Kidney (tissue), 14 donors: ENCODE data around the gene ASB10. TPM values are rescaled to one million over a fixed set of nuclear protein-coding genes. Genes with fewer than 3 reads are reported as not detected.

Experiments
- DNase-seq, 5 donors: peaks; one replicate each; pipeline ENCODE4 v3.0.0-alpha.2; 2013 to 2020
- FAIRE-seq: peaks from 2 replicates; lab custom pipeline; 2012; peaks lifted over from hg19 to GRCh38; lab: Jason Lieb, UNC
- H3K27ac ChIP-seq, 2 donors: one replicate each; pipeline ENCODE4 v1.7.0; 2013; ENCODE audit warnings: low read depth in 2 of 2, low read length in 2 of 2, inconsistent platforms in 1 of 2
- H3K27me3 ChIP-seq: one replicate; pipeline ENCODE4 v1.7.1; 2013; ENCODE audit warnings: low read length, inconsistent platforms; ENCODE audit not compliant: control insufficient read depth, insufficient read depth
- H3K36me3 ChIP-seq, 3 donors: one replicate each; pipeline versions ENCODE4 v1.7.0 to v1.7.1; 2013; ENCODE audit warnings: low read length in 3 of 3, control low read depth in 1 of 3, inconsistent platforms in 1 of 3; ENCODE audit not compliant: insufficient read depth in 3 of 3, control insufficient read depth in 2 of 3
- H3K4me1 ChIP-seq, 3 donors: one replicate each; pipeline versions ENCODE4 v1.7.0 to v1.7.1; 2013; ENCODE audit warnings: low read length in 3 of 3, inconsistent platforms in 1 of 3, low read depth in 1 of 3; ENCODE audit not compliant: control insufficient read depth in 2 of 3, insufficient read depth in 2 of 3
- H3K4me3 ChIP-seq, 3 donors: one replicate each; pipeline versions ENCODE4 v1.7.0 to v1.8.1; 2013; ENCODE audit warnings: low read length in 3 of 3, control low read depth in 1 of 3, inconsistent platforms in 1 of 3
- H3K9ac ChIP-seq, 3 donors: one replicate each; pipeline versions ENCODE4 v1.7.0 to v1.7.1; 2013; ENCODE audit warnings: low read length in 3 of 3, control low read depth in 1 of 3, inconsistent platforms in 1 of 3
- H3K9me3 ChIP-seq, 3 donors: one replicate each; pipeline versions ENCODE4 v1.7.0 to v1.7.1; 2013; ENCODE audit warnings: low read length in 3 of 3, control low read depth in 1 of 3, inconsistent platforms in 1 of 3; ENCODE audit not compliant: control insufficient read depth in 2 of 3, insufficient read depth in 1 of 3
- intact Hi-C: fragments of 100-400 bp; cut with DNase I; formaldehyde crosslinking; loops from one replicate; pipeline ENCODE4 v1.11.1; 2022
- polyA plus RNA-seq: library from polyadenylated mRNA; stranded (reverse); fragments of 350-450 nt; fragmentation: Illumina TruSeq; extraction: RNeasy Lipid Tissue Mini Kit (QIAGEN cat#74804); gene quantifications from one replicate; pipeline ENCODE4 v1.2.3, GENCODE V29; 2014; ENCODE audit warnings: low read depth, low replicate concordance; ENCODE audit not compliant: insufficient read depth
- total RNA-seq: library from RNA; stranded (reverse); fragmentation: NEBNext Ultra II Directional; extraction: Animal tissue kit (Norgen Biotek cat#: 25700); gene quantifications from one replicate; pipeline ENCODE4 v1.2.1, GENCODE V29; 2021
- TF ChIP-seq, protein P1 (sequence below): IDR thresholded peaks from 3 replicates; pipeline ENCODE4 v1.5.1; 2012; ENCODE audit warnings: mild to moderate bottlenecking, moderate library complexity, borderline replicate concordance; ENCODE audit not compliant: insufficient read depth; ENCODE audit errors: extremely low read depth
- donor health status: control.
- donor health status: control.
- donor health status: control.
- donor health status: control.
- donor health status: control.
- donor health status: DM: yes; HTN: yes; CAD: no.
- donor health status: Normal renal cell carcinoma (clear cell type).

Gene ASB10
- total and polyA plus RNA-seq, 2 donors from 2014 or later: 0.22 TPM; not detected in 1

DNA sequence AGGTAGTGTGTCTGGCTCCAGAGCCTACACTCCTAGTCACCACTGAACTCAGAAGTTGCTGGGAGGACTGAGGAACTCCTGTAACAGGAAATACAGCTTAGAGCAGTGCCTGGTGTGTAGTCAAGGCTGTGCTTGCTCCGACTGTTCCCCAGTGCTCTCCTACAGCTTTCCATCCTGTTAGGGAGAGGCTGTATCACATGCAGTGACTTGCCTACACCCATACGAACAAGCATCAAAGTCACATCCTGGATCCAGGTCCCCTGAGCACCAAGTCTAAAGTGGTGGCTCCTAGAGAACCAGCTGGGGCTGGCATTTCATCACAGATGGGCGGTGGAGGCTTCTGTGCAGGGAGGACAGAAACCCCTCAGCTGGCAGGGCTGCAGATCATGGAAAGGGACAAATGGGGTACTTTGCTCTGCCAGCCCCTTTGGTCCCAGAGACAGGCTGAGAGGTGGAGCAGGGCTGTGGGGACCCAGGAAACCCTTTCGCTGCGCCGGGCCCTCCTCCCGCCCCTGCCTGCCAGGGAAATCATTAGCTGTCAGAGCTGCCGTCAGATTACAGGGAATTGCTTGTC, 7.7 kb downstream of the ASB10 start:
- TF ChIP-seq, protein P1, sequence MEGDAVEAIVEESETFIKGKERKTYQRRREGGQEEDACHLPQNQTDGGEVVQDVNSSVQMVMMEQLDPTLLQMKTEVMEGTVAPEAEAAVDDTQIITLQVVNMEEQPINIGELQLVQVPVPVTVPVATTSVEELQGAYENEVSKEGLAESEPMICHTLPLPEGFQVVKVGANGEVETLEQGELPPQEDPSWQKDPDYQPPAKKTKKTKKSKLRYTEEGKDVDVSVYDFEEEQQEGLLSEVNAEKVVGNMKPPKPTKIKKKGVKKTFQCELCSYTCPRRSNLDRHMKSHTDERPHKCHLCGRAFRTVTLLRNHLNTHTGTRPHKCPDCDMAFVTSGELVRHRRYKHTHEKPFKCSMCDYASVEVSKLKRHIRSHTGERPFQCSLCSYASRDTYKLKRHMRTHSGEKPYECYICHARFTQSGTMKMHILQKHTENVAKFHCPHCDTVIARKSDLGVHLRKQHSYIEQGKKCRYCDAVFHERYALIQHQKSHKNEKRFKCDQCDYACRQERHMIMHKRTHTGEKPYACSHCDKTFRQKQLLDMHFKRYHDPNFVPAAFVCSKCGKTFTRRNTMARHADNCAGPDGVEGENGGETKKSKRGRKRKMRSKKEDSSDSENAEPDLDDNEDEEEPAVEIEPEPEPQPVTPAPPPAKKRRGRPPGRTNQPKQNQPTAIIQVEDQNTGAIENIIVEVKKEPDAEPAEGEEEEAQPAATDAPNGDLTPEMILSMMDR: no peak
- DNase-seq: no peak
- no peak overlapping the region for H3K4me3 ChIP-seq
- peaks cover 3% of the 10 kb centered on the region for H3K27me3 ChIP-seq
- intact Hi-C loops: no loop called here
- FAIRE-seq: no peak
- H3K27ac ChIP-seq: no peak overlapping the region
- H3K9ac ChIP-seq: no peak overlapping the region
- no peaks in the 10 kb centered on the region for H3K36me3 ChIP-seq
- no peaks in the 10 kb centered on the region for H3K4me1 ChIP-seq
- no peaks in the 10 kb centered on the region for H3K9me3 ChIP-seq

DNA sequence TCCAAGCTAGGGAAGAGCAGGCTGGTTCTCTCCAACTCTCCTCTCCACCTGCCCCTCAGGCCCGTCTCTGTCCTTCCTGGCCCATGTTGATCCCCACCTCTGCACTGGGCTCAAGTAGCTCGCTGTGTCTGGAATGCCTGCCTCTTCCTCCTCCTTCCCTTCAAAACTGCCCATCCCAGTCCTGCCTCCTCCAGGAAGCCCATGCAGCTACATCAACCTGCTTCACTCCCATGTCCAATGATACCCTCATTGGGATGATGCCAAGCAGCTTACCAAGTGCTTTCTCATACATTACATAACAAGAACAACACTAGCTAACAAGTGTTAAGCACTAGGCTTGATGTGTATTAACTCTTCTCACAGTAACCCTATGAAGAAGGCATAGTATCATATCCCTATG, 8.2 kb downstream of the ASB10 start:
- Histone ChIP-seq H3K27ac (no peak overlapping the region), H3K9me3 (no peaks in the 10 kb centered on the region), H3K4me3 (no peak overlapping the region), H3K9ac (no peak overlapping the region), H3K4me1 (no peaks in the 10 kb centered on the region), H3K27me3 (peaks cover 3% of the 10 kb centered on the region), H3K36me3 (no peaks in the 10 kb centered on the region)
- no peak for DNase-seq
- TF ChIP-seq, protein P1: no peak
- intact Hi-C loops: no loop called here
- FAIRE-seq: no peak

DNA sequence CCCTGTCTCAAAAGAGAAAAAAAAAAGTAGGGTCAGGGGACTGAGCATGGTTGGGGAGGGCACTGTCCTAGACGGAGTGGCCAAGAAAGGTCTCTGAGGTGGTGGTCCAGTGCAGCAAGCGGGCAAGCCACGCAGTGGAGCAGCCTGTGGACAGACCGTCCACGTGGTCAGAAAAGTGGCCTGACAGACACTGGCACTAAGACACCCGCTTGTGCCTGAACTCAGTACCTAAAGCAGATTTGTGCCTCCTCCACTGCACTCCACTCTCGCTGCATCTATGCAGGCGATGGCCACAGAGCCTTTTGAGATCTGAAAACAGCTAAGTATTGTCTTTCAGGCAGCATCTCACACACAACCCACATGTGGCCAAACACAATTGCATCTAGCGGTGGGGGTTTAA, 8.8 kb downstream of the ASB10 start:
- Histone ChIP-seq H3K4me1 (no peaks in the 10 kb centered on the region), H3K27me3 (peaks cover 3% of the 10 kb centered on the region), H3K4me3 (no peak overlapping the region), H3K9ac (no peak overlapping the region), H3K9me3 (no peaks in the 10 kb centered on the region), H3K27ac (no peak overlapping the region), H3K36me3 (no peaks in the 10 kb centered on the region)
- FAIRE-seq (no peak), DNase-seq (no peak)
- TF ChIP-seq, protein P1: no peak
- intact Hi-C loops: no loop called here

DNA sequence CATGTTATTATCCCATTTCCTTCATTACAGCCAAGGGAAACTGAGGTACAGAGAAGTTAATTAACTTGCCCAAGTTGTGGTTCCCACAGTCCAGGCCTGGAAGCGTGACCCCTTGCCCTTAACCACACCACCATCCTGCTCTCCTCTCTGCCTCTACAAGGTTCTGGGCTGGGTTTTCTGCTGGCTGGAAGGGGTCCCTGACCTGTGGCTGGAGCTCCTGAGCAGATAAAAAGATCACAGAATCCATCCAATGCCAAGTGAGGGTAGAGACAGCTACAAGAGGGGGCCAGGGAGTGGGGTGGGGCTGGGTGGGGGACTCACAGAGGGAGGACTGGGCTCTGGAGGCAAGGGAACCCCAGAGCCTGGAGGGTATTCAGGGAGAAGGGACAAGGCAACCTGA, 9.7 kb downstream of the ASB10 start:
- H3K9me3 ChIP-seq: no peaks in the 10 kb centered on the region
- H3K4me3 ChIP-seq: no peak overlapping the region
- H3K4me1 ChIP-seq: no peaks in the 10 kb centered on the region
- FAIRE-seq (no peak), DNase-seq (no peak)
- H3K27ac ChIP-seq: no peak overlapping the region
- TF ChIP-seq, protein P1: no peak
- no peaks in the 10 kb centered on the region for H3K36me3 ChIP-seq
- no peak overlapping the region for H3K9ac ChIP-seq
- intact Hi-C loops: no loop called here
- peaks cover 3% of the 10 kb centered on the region for H3K27me3 ChIP-seq
